Loucy (cell line): ENCODE results near the gene CERS6.
A peak's percentile ranks its signal among the peaks of the same experiment; 100 is the strongest.

Experiments used
- H2AFZ ChIP-seq: fragments of 200-600 bp; sonication (generic); 2 replicates; pipeline ENCODE4 v1.6.0; 2016; ENCODE audit warnings: antibody characterized with exemption, mild to moderate bottlenecking, low read length, moderate library complexity
- H3F3A ChIP-seq: fragments of 200-600 bp; 2 replicates; pipeline ENCODE4 v1.6.0; 2016; ENCODE audit warnings: antibody characterized with exemption, low read depth, mild to moderate bottlenecking
- H3K27me3 ChIP-seq: fragments of 200-600 bp; sonication (generic); 2 replicates; pipeline ENCODE4 v1.6.1; 2014; ENCODE audit warnings: low read length, mild to moderate bottlenecking; ENCODE audit not compliant: insufficient read depth, poor library complexity, severe bottlenecking
- H3K36me3 ChIP-seq: fragments of 200-600 bp; sonication (generic); 2 replicates; pipeline ENCODE4 v1.6.1; 2016; ENCODE audit warnings: low read length; ENCODE audit not compliant: insufficient read depth
- H3K4me1 ChIP-seq: fragments of 200-600 bp; sonication (generic); 2 replicates; pipeline ENCODE4 v1.5.1; 2014; ENCODE audit warnings: low read length, mild to moderate bottlenecking; ENCODE audit not compliant: insufficient read depth, poor library complexity, severe bottlenecking
- H3K4me2 ChIP-seq: fragments of 200-600 bp; sonication (generic); 2 replicates; pipeline ENCODE4 v1.6.0; 2014; ENCODE audit warnings: antibody characterized with exemption, low read length, low read depth, mild to moderate bottlenecking; ENCODE audit not compliant: poor library complexity, severe bottlenecking
- H3K4me3 ChIP-seq: fragments of 200-600 bp; sonication (generic); 2 replicates; pipeline ENCODE4 v1.5.1; 2014; ENCODE audit warnings: low read length, mild to moderate bottlenecking, mixed read lengths; ENCODE audit not compliant: poor library complexity, severe bottlenecking
- H3K79me2 ChIP-seq: fragments of 200-600 bp; sonication (generic); 2 replicates; pipeline ENCODE4 v1.6.1; 2014; ENCODE audit warnings: low read length; ENCODE audit not compliant: insufficient read depth
- H3K9ac ChIP-seq: fragments of 200-600 bp; sonication (generic); 2 replicates; pipeline ENCODE4 v1.6.0; 2014; ENCODE audit warnings: mild to moderate bottlenecking, low read depth, low read length, moderate library complexity; ENCODE audit not compliant: poor library complexity, severe bottlenecking
- H3K9me2 ChIP-seq: fragments of 200-600 bp; sonication (generic); replicated peaks from 2 replicates; pipeline ENCODE4 v1.6.1; 2016; ENCODE audit warnings: low read depth, low read length, mixed read lengths
- H3K9me3 ChIP-seq: fragments of 200-600 bp; sonication (generic); 2 replicates; pipeline ENCODE4 v1.6.1; 2014; ENCODE audit warnings: mild to moderate bottlenecking, antibody characterized with exemption, low read length, low read depth; ENCODE audit not compliant: insufficient read depth
- H4K20me1 ChIP-seq: fragments of 200-600 bp; sonication (generic); 2 replicates; pipeline ENCODE4 v1.6.0; 2014; ENCODE audit warnings: antibody characterized with exemption, low read length, mild to moderate bottlenecking; ENCODE audit not compliant: insufficient read depth, poor library complexity, severe bottlenecking
- CTCF ChIP-seq: fragments of 200-600 bp; sonication (generic); conservative IDR thresholded peaks from 2 replicates; pipeline ENCODE4 v1.5.1; 2014; ENCODE audit warnings: mild to moderate bottlenecking, antibody characterized with exemption, low read length
- EZH2phosphoT487 ChIP-seq: fragments of 200-600 bp; IDR thresholded peaks from 2 replicates; pipeline ENCODE4 v1.6.1; 2018; ENCODE audit warnings: antibody characterized with exemption, mild to moderate bottlenecking, moderate library complexity, borderline replicate concordance

The CERS6 gene

GRCh38 chr2:168773719-168774521 is 317.8 kb downstream of the CERS6 start:
- peaks cover 10% of the 10 kb centered on the region; the same call in 1 of the 2 replicates for H3K36me3 ChIP-seq
- H3K9me3 ChIP-seq = no peaks in the 10 kb centered on the region
- H3K27me3 ChIP-seq = no peaks in the 10 kb centered on the region
- H3K79me2 ChIP-seq = no peaks in the 10 kb centered on the region
- no peaks in the 10 kb centered on the region for H3F3A ChIP-seq
- no peak overlapping the region for H3K9ac ChIP-seq
- TF ChIP-seq CTCF = peak; percentile 99
- TF ChIP-seq EZH2phosphoT487 = no peak
- H3K4me3 ChIP-seq = no peak overlapping the region
- H3K9me2 ChIP-seq = no peaks in the 10 kb centered on the region
- H3K4me2 ChIP-seq = no peak overlapping the region
- H2AFZ ChIP-seq = no peak overlapping the region
- H4K20me1 ChIP-seq = no peaks in the 10 kb centered on the region
- no peaks in the 10 kb centered on the region for H3K4me1 ChIP-seq

GRCh38 chr2:168775837-168776236 is 319.8 kb downstream of the CERS6 start:
- H3K9me2 ChIP-seq = no peaks in the 10 kb centered on the region
- no peaks in the 10 kb centered on the region for H3K4me1 ChIP-seq
- no peaks in the 10 kb centered on the region for H3K9me3 ChIP-seq
- no peaks in the 10 kb centered on the region for H3K36me3 ChIP-seq
- H3K4me2 ChIP-seq = no peak overlapping the region
- no peak overlapping the region for H2AFZ ChIP-seq
- H4K20me1 ChIP-seq = no peaks in the 10 kb centered on the region
- H3K27me3 ChIP-seq = no peaks in the 10 kb centered on the region
- H3K9ac ChIP-seq = no peak overlapping the region
- H3F3A ChIP-seq = no peaks in the 10 kb centered on the region
- no peak for TF ChIP-seq CTCF
- no peak for TF ChIP-seq EZH2phosphoT487
- H3K4me3 ChIP-seq = no peak overlapping the region
- no peaks in the 10 kb centered on the region for H3K79me2 ChIP-seq

- Histone ChIP-seq H3K9ac (no peak overlapping the region), H3K9me3 (no peaks in the 10 kb centered on the region), H3K4me1 (no peaks in the 10 kb centered on the region), H3K4me2 (no peak overlapping the region), H3K27me3 (no peaks in the 10 kb centered on the region), H3K36me3 (no peaks in the 10 kb centered on the region), H3K79me2 (no peaks in the 10 kb centered on the region), H3K9me2 (no peaks in the 10 kb centered on the region), H3F3A (no peaks in the 10 kb centered on the region), H4K20me1 (no peaks in the 10 kb centered on the region), H3K4me3 (no peak overlapping the region), H2AFZ (no peak overlapping the region)
- TF ChIP-seq EZH2phosphoT487 (no peak), CTCF (no peak)
These were observed 324.6 kb downstream of the CERS6 start for GRCh38 chr2:168780669-168781071.
